Astrocyte of the cerebellum (primary cell): ENCODE results near the gene NISCH.

Experiments
- DNase-seq: peaks from one replicate; pipeline ENCODE4 v3.0.0-alpha.2; 2011; ENCODE audit warnings: low read depth
- H3K4me3 ChIP-seq: 2 replicates; pipeline ENCODE4 v1.5.1; 2011; ENCODE audit warnings: mild to moderate bottlenecking, low read depth, low read length, moderate library complexity
- CTCF ChIP-seq: IDR thresholded peaks from 2 replicates; pipeline ENCODE4 v1.5.1; 2012; ENCODE audit warnings: low read length, low read depth, moderate library complexity, mild to moderate bottlenecking; ENCODE audit errors: missing control alignments
- in situ Hi-C: cut with HindIII; loops from 2 replicates; pipeline ENCODE4 v1.10.0; 2017; ENCODE audit warnings: low sequenced_read_pairs

NISCH gene

GRCh38 chr3:52490035-52490938, 34.9 kb downstream of the NISCH start:
- in situ Hi-C loops: no loop called here
- H3K4me3 ChIP-seq: no peak overlapping the region
- no peak for DNase-seq
- no peak for TF ChIP-seq CTCF

- no peak for DNase-seq
- in situ Hi-C loops: no loop called here
- no peak overlapping the region for H3K4me3 ChIP-seq
- no peak for TF ChIP-seq CTCF
Measured at GRCh38 chr3:52490939-52491526, 35.6 kb downstream of the NISCH start.

GRCh38 chr3:52492059-52492458, 36.7 kb downstream of the NISCH start:
- H3K4me3 ChIP-seq: no peak overlapping the region
- DNase-seq: no peak
- in situ Hi-C loops: no loop called here
- TF ChIP-seq CTCF: no peak

- in situ Hi-C loops: no loop called here
- no peak for TF ChIP-seq CTCF
- no peak for DNase-seq
- H3K4me3 ChIP-seq: no peak overlapping the region
Measured at GRCh38 chr3:52493232-52494017, 38.0 kb downstream of the NISCH start.

GRCh38 chr3:52494445-52494844, 39.0 kb downstream of the NISCH start:
- in situ Hi-C loops: no loop called here
- no peak for DNase-seq
- TF ChIP-seq CTCF: no peak
- no peak overlapping the region for H3K4me3 ChIP-seq

GRCh38 chr3:52494886-52495495, 39.6 kb downstream of the NISCH start, which contains the start of gene STAB1:
Gene STAB1 (plus strand): TSS chr3:52495338. CDS start chr3:52495414, 76 bp downstream.
- in situ Hi-C loops: no loop called here
- no peak within 1 kb of the TSS for H3K4me3 ChIP-seq
- DNase-seq: no peak
- no peak for TF ChIP-seq CTCF
